HG03196 (cell line): Measurements from ENCODE around the gene ADAMTS3.

Source experiments
- ATAC-seq: cut with Tn5 transposase; IDR thresholded peaks from one replicate; pipeline ENCODE4 v1.9.1; 2021; ENCODE audit not compliant: unreplicated experiment

ADAMTS3 gene

DNA sequence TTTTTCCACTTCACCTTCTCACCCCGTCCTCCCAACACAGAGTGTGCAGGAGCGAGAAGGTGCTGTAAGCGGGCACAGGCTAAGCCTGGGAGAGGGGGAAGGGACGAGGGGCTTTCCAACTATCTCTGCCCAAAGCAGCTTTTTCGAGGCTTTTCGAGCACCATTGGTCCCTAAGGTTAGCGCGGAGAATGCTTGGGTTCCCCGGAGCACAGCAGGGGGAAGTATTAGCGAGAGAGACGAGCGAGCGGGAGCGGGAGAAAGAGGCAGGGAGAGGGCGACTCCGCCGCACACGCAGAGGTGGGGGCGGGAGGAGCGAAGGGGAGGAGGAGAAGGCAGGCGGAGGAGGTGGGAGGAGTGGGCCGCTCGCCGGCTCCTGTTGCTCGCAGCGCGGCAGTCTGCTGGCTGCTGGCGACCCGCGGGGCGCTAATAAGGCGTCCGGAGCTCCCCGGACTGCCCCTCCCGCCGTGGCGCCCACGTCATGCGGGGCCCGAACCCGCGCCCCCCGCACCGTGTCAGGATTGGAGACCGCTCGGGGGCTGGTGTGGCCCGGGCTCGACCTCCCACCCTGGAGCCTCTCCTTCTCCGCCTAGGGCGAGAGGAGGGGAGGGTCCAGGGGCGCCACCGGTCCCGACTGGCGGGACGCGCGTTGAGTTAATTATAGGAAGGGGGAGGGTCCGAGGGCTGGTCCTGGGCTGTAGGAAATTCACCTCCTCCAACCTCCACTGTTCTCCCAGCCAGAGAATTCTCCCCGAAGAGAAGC, at the start of gene ADAMTS3:
Gene ADAMTS3 (minus strand): TSS at position 263 of the 760 bp plus-strand sequence. CDS start 459 bp downstream, outside the sequence.
- no peak for ATAC-seq

DNA sequence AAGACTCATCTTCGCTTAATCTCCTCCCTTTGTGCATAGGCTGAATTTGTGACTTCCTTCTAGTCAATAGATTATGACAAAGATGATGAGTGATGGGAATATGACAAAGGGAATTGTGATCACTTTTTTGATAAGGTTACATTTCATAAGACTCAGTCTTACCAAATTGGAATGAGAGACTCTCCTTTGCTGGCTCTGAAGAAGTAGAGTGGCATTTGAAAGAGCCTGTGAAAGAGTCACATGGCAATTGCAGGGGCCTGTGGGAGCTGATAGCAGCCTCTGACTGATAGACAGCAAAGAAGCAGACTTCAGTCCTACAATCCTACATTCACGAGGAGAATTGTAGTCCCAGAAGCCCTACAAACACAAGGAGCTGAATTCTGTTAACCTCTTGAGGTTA, 44.9 kb upstream of the ADAMTS3 start:
- ATAC-seq = no peak

DNA sequence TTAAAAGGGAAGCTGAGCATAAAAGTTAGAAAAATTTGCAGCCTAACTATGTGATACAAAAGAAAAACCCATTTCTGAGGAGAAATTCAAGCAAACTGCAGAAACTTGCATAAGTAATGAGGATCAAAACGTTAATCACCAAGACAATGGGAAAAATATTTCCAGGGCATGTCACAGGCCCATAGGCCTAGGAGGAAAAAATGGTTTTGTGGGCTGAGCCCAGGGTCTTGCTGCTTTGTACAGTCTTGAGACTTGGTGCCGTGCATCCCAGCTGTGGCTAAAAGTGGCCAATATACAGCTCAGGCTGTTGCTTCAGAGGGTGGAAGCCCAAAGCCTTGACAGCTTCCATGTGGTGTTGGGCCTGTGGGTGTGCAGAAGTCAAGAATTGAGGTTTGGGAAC, 37.7 kb upstream of the ADAMTS3 start:
- ATAC-seq = no peak

DNA sequence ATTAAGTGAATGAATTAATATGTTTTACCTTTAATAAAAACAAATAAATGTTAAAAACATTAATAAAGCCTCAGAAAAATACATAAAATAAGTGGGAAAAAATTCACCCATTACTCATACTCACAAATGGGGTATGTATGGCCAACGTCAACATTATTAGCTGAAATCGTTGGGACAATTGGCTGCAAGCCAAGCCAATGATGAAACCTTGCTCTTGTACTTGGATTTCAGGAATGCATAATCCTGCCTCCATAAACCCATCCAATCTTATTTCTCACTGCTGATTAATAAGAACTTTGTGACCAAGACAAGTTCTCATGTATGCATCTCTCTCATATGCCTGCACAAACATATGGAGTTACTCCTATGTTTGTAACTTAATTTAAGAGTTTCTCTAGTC, 35.3 kb upstream of the ADAMTS3 start:
- ATAC-seq = no peak

DNA sequence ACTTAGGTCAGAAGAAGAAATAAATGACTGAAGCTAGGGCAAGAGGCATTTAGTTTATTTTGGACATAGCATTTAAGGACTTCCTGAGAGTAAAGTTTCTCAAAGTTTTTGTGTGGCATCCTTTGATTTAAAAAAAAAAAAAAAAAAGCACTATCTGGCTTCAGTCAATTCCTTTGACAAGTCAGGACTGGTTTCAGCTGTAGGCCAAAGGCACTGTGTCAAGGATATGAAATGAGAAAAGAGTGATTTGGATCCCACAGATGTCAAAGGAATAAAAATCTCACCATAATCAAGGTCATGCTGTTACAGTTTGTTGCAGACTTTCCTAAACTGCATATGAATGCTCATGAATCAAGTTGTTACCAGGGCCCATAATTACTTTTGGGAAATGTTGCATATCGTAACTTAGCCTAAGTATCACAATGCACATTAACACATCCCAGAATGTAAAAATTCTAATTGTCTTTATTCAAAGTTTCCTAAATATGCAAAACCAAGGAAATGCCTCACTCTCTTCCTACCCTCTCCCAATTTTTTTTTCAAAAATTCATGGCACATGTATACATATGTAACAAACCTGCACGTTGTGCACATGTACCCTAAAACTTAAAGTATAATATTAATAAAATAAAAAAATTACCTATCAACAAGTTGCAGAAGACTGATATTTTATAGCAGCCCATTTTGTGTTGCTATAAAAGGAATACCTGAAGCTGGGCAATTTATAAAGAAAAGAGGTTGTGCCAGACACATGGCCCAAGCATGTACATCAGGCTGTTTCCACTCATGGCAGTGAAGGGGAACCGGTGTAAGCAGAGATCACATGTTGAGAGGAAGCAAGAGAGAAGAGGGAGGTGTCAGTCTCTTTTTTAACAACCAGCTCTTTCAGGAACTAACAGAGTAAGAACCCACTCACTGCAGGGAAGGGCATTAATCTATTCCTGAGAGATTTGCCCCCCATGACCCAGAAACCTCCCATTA, 33.7 kb upstream of the ADAMTS3 start:
- no peak for ATAC-seq

DNA sequence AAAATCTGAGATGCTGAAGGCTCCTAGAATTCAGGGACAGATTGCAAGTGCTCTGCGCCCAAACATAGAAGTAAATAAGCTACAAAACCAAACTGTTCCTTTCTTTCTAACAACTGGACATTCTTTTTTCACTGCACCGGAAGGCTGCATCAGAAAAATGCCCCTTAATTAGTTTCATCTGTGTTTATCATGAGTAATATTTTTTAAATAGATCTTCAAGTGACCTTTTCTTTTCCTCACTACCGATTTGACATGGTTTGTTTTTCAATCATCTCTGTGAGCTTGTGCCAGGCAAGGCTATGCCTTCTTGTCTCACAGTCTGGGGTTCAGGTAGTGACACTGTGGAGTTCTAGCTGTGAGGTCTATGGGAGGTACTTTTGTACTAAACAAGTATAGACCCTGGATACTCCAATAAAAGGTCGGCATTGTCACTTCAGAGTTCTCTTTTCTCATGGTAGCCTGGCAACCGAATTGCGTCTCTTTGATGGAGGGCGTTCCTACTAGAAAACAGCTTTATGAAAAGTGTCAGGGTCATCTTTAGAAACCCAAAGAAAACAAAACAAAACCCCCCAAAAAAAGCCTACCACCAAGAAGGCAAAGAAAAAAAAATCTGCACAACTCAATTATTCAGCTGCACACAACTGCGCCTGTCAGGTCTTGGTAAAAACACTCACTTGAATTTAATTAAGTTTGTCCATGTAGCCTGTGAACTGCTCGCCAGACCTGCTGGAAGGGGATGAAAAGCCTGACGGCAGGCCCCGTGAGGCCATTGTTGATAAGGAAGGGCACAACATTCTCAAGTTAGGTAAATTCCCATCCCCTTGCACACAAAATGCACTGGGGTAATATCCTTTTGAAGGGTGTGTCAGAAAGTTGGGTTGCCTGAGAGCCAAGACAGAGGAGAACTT, 22.8 kb upstream of the ADAMTS3 start:
- no peak for ATAC-seq

DNA sequence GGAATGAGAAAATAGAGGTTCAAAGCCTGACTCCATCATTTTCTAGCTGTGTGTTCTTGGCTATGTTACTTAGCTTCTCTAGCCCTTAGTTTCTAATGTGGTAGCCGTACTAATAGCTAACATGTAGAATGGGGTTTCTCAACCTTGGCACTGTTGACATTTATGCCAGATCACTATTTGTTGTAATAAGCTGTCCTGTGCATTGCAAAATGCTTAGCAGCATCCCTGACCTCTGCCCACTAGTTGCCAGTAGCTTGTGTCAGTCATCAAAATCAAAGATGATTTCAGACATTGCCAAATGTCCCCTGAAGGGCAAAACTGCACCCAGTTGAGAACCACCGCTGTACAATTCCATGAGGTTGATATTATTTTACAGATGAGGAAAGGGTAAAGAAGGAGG, 18.3 kb upstream of the ADAMTS3 start:
- ATAC-seq = no peak

DNA sequence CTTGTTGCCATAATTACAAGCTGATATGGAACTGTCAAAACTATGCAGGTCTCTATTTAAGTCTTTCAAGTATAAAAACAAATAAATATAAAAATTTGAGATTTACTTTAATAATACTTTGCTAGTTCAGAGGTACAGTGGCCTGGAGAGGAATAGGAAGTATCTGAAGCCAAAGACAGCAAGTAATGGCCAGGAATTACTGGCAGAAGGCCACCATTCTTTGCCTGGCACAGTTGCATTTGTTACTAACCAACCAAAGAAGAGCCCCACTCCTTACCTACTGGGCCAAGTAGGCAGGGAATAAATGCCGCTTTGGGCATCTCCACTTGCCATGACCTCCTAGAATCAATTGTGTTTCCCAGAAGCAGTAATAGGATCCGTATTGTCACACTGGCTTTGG, 13.8 kb upstream of the ADAMTS3 start:
- no peak for ATAC-seq

DNA sequence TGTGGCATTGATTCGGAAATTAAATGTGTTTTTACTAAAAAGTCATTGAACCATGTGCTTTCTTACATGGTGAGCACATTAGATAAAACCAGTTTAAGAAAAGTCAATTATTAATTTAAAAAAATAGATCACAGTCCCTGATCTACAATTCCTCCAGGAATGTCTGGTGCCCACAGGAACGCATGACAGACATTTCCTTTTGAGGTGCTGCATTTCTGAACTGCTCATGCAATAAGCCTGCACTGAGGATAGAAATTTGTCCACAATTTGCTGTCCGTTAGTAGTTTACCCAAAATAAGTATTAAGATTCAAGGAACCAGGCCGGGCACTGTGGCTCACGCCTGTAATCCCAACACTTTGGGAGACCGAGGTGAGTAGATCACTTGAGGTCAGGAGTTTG, 8.2 kb upstream of the ADAMTS3 start:
- ATAC-seq = no peak

DNA sequence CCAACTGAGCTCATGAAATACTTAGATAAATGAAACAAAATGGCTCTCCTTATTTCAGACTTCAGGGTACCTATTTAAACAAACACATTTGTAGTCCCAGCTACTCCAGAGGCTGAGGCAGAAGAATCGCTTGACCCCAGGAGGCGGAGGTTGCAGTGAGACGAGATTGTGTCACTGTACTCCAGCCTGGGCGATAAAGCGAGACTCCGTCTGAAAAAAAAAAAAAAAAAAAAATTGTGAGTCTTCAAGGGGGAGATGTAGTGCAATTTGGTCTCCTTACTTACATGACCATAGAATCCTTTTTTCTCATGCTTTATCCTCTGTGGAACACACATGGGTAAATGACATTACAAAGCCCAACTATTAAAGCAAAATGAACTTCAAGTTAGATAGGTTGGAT, 2.3 kb upstream of the ADAMTS3 start:
- ATAC-seq = no peak

DNA sequence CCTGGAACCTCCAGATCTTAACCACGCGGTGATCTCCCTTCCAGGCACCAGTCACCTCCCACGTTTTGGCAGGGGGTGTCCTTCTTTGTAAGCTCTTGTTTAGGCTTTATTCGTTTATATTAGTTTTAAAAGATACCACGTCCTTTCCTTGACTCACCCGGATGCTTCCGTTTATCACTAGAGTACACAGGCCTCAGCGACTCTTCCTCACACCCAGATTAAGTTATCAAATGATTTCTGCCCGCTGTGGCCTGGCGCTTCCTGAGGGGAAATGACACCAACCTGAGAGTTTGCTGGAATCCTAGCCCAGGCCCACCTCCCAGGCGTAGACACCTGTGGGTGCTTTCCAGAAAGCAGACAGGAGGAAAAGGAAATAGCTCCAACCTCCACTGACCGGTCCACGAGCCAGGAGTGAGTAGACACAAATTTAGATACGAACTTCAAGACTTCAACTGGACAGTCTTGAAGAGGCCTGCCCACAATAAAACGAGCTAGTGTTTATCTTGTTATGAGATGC, 756 bp upstream of the ADAMTS3 start:
- ATAC-seq = no peak

DNA sequence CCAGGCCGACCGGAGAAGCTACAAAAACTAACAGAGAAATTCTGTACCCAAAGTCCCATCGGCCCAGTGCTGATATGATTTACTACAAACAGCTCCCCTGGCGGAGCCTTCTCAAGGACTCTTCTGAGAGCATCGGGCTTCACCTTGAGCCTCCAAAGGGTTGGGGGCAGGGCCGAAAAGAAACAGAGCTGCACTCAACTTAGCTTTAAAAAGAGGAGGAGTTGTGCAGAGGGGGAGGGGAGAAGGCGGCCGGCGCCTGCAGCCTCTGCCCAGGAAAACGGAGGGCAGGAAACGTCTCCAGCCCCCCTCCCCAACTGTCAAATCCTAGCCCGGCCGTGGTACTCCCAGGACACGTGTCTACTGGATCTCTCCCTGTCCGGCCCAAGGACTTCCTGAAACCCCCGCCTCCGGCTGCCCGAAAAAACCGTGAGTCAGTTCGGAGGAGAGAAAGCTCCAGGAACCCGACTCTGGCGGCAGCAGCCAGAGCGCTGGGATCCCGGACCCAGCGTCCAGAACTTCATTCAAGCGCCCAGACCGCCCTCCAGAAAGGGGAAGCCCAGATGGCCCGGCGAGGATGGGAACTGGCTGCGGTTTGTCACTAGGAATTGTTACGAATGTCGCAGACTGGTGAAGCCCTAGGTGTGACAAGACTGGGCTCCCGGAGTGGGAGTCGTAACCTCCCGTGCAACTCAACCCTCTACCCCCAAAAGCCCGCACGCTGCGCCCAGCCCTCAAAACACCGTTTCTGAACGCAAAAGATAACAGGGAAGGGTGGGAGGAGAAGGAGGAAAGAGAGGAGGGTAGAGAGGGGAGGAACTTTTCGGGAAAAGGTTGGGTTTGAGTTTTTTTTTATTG, 973 bp downstream of the ADAMTS3 start:
- no peak for ATAC-seq

DNA sequence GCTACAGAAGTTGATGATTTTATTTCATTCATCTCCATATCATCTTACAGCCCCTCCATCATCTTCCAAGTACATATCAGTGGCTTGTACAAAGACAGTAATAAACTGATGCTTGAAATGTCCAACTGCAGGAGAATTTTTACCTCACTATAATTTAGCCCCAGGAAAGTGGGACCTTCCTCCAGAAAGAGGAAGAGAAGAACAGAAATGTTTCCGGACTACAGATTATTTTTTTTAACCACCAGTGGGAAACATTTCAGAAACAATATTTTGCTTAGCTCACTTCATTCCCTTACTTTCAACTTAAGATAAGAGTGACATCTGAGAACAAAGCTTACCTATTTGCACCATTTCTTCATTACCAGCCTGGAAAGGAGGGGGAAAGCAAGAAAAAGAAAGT, 2.0 kb downstream of the ADAMTS3 start:
- ATAC-seq = no peak

DNA sequence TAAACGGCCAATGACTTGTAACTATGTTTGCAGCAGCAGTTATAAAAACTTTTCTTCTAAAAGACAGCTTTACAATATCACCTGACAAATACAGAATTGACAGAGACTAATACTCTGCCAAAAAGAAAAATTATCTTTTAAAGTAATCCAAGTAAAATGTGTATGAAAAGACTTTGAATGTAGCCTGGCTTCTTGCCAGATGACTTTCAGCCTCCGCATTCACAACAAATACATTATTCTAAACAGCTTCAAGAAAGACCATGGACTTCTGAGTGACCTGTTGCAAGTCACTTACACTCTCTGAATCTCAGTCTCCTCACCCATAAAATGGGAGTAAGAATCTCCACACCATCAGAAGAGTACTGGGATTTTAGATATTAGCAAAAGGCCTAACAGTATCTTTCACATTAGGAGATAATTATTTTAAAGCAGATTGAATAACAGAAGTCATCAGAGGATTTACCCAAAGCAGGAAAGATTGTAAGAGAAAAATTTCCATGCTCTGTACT, 2.5 kb downstream of the ADAMTS3 start:
- no peak for ATAC-seq

DNA sequence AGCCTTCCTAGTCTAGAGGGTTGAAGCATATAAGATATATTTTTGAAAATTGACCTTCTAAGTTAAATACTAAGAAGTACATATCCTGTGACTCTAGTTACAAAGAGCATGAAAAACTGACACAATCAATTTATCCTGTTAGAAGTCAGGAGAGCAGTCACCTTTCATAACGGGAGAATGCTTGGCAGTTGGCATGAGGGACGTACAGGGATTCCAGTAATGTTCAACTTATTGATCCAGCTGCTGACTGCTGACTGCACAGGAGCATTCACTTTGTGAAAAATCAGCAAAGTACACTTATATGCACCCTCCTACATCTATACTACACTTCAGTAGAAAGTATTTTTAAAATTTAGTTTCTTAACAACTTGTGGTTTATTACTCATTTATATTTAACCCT, 4.2 kb downstream of the ADAMTS3 start:
- no peak for ATAC-seq

DNA sequence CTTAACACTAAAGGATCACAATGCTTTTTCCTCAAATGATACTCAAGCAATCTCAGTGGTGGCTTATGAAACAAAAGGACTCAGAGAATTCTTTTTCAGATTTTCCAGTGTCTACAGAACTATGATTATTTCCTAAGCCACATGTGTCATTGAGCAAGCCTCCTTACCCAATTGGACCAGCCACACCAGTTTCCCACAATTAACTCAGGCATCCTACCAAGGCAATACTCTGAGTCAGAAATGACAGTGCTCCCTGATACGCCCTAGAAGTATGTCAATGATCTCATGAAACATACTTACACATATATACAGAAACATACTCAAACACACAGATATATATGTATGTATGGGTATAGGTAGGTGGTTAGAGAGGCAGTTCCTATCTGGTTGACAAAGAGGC, 4.8 kb downstream of the ADAMTS3 start:
- no peak for ATAC-seq

DNA sequence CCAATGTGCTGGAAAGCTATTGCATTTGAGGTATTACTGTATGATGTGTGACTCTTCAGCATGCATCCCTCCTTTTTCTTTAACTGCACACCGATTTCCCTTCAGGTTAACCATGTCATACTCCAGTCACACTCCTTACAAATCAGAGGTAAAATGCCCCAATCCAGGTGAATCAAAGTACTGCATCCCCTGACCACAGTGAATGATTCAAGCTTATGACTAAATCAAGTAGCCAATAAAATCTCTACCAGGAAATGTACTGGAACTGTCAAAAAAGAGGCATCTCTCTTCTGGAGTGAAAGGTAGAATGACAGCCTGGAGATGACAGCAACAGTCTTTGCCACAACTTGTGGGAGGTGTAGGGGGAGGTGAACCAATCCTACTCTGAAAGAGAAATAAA, 10.4 kb downstream of the ADAMTS3 start:
- no peak for ATAC-seq

DNA sequence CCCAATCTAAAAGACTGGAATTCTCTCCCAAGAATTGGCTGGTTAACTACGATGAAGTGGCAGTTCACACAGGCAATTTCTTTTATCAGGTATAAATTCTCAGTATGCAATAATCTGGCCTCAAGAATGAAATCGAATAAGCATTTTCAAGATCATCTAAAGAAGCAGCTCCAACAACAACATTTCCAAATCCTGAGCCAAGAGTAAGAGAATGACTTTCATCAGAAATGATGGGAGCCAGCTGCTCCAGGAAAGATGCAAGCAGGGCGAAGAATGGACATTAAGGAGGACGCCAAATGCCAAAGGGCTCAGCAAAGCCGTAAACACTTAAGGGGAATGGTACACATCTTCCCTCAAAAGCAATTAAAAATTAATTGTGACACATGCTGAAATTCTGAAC, 12.0 kb downstream of the ADAMTS3 start:
- no peak for ATAC-seq

DNA sequence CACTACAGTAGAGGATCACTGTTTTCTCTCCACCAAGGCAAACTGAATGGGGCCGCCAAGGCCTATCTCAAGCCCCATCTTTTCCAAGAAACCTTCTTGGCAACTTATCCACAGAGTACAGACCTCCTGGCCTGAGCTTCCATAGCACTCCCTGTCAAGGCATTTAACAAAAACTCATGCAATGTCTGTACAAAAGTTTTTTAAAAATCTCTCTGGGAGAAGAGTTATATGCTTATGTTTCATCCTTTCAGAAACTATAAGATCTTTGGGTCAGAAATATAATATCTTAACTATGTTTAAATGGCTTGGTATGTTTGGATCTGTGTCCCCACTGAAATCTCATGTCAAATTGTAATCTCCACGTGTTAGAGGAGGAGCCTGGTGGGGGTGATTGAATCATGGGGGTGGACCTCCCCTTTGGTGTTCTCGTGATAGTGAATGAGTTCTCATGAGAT, 13.6 kb downstream of the ADAMTS3 start:
- ATAC-seq = no peak
